ENCODE measurements around the gene GIPC1. TPM values are rescaled to one million over a fixed set of nuclear protein-coding genes. Genes with fewer than 3 reads are reported as not detected.
A peak's percentile ranks its signal among the peaks of the same experiment; 100 is the strongest.

Gene GIPC1
- total RNA-seq, 1 donor from 2014 or later = 107 TPM

- Mint-ChIP-seq H3K36me3 (ENCODE audit: low read depth) (peaks cover 5% of the 10 kb centered on the region), H3K27me3 (ENCODE audit: low read depth) (no peaks in the 10 kb centered on the region), H3K4me3 (ENCODE audit: unreplicated experiment) (no peak overlapping the region), H3K9me3 (ENCODE audit: low read depth) (no peaks in the 10 kb centered on the region), H3K4me1 (ENCODE audit: low read depth) (peaks cover 35% of the 10 kb centered on the region), H3K27ac (ENCODE audit: unreplicated experiment) (no peak overlapping the region)
- TF ChIP-seq CTCF (IDR thresholded peaks at IDR 0.05) = peak; percentile 99
- no peak for DNase-seq (ENCODE audit: low spot score)
Measured at GRCh38 chr19:14472202-14472938, 23.6 kb downstream of the GIPC1 start.

- H3K27ac Mint-ChIP-seq (ENCODE audit: unreplicated experiment) = no peak overlapping the region
- peaks cover 7% of the 10 kb centered on the region for H3K36me3 Mint-ChIP-seq (ENCODE audit: low read depth)
- H3K27me3 Mint-ChIP-seq (ENCODE audit: low read depth) = no peaks in the 10 kb centered on the region
- H3K9me3 Mint-ChIP-seq (ENCODE audit: low read depth) = no peaks in the 10 kb centered on the region
- no peak for TF ChIP-seq CTCF (IDR thresholded peaks at IDR 0.05)
- H3K4me3 Mint-ChIP-seq (ENCODE audit: unreplicated experiment) = no peak overlapping the region
- H3K4me1 Mint-ChIP-seq (ENCODE audit: low read depth) = peaks cover 28% of the 10 kb centered on the region
- DNase-seq (ENCODE audit: low spot score) = no peak
Measured at GRCh38 chr19:14471436-14472187, 24.3 kb downstream of the GIPC1 start.

GRCh38 chr19:14470031-14470876 lies 25.7 kb downstream of the GIPC1 start:
- DNase-seq (ENCODE audit: low spot score) = peak; percentile 91
- TF ChIP-seq CTCF (IDR thresholded peaks at IDR 0.05) = no peak
- H3K36me3 Mint-ChIP-seq (ENCODE audit: low read depth) = peaks cover 9% of the 10 kb centered on the region
- peaks cover 14% of the 10 kb centered on the region for H3K4me1 Mint-ChIP-seq (ENCODE audit: low read depth)
- no peaks in the 10 kb centered on the region for H3K9me3 Mint-ChIP-seq (ENCODE audit: low read depth)
- H3K27me3 Mint-ChIP-seq (ENCODE audit: low read depth) = no peaks in the 10 kb centered on the region
- H3K4me3 Mint-ChIP-seq (ENCODE audit: unreplicated experiment) = no peak overlapping the region
- no peak overlapping the region for H3K27ac Mint-ChIP-seq (ENCODE audit: unreplicated experiment)

GRCh38 chr19:14467816-14468215 lies 28.1 kb downstream of the GIPC1 start:
- TF ChIP-seq CTCF (IDR thresholded peaks at IDR 0.05) = peak; percentile 15
- H3K4me1 Mint-ChIP-seq (ENCODE audit: low read depth) = peaks cover 3% of the 10 kb centered on the region
- H3K36me3 Mint-ChIP-seq (ENCODE audit: low read depth) = peaks cover 14% of the 10 kb centered on the region
- H3K27me3 Mint-ChIP-seq (ENCODE audit: low read depth) = no peaks in the 10 kb centered on the region
- no peak overlapping the region for H3K27ac Mint-ChIP-seq (ENCODE audit: unreplicated experiment)
- H3K4me3 Mint-ChIP-seq (ENCODE audit: unreplicated experiment) = no peak overlapping the region
- DNase-seq (ENCODE audit: low spot score) = no peak
- no peaks in the 10 kb centered on the region for H3K9me3 Mint-ChIP-seq (ENCODE audit: low read depth)

DNA sequence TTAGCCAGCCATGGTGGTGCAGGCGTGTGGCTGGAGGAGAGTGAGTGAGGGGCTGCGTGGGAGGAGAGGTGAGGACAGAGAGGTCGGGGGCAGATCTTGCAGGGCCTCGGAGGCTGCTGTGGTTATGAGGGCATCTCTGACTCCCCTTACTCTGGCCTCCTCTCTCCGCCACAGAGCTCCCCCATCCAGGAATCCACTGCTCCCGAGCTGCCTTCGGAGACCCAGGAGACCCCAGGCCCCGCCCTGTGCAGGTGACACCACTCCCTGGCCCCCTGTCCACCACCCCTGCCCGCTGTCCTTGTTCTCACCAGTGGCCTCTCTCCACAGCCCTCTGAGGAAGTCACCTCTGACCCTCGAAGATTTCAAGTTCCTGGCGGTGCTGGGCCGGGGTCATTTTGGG lies 28.5 kb downstream of the GIPC1 start:
- H3K4me3 Mint-ChIP-seq (ENCODE audit: unreplicated experiment) = no peak overlapping the region
- H3K27ac Mint-ChIP-seq (ENCODE audit: unreplicated experiment) = no peak overlapping the region
- peaks cover 14% of the 10 kb centered on the region for H3K36me3 Mint-ChIP-seq (ENCODE audit: low read depth)
- H3K4me1 Mint-ChIP-seq (ENCODE audit: low read depth) = no peaks in the 10 kb centered on the region
- TF ChIP-seq CTCF (IDR thresholded peaks at IDR 0.05) = no peak
- DNase-seq (ENCODE audit: low spot score) = no peak
- no peaks in the 10 kb centered on the region for H3K27me3 Mint-ChIP-seq (ENCODE audit: low read depth)
- H3K9me3 Mint-ChIP-seq (ENCODE audit: low read depth) = no peaks in the 10 kb centered on the region

All from chondrocyte (in vitro differentiated cells).